K562 (cell line): ENCODE data around the gene CPT1C. TPM values are rescaled to one million over a fixed set of nuclear protein-coding genes. Genes with fewer than 3 reads are reported as not detected.

ENCODE experiments used
- BRF1 ChIP-seq: IDR thresholded peaks from 3 replicates; pipeline ENCODE4 v1.6.1; 2011; ENCODE audit warnings: borderline replicate concordance, mild to moderate bottlenecking; ENCODE audit not compliant: insufficient read length; ENCODE audit errors: extremely low read depth
- KLF13 ChIP-seq: fragments of 450-650 bp; IDR thresholded peaks from 2 replicates; pipeline ENCODE4 v1.6.1; 2016; ENCODE audit warnings: missing genetic modification characterization, low read depth, mild to moderate bottlenecking, missing compliant biosample characterization, moderate library complexity, borderline replicate concordance
- NFATC3 ChIP-seq: fragments of 450-650 bp; IDR thresholded peaks from 2 replicates; pipeline ENCODE4 v1.6.1; 2017; ENCODE audit warnings: mild to moderate bottlenecking
- TAF9B ChIP-seq: fragments of 450-650 bp; IDR thresholded peaks from 2 replicates; pipeline ENCODE4 v1.6.1; 2018; ENCODE audit warnings: mild to moderate bottlenecking; ENCODE audit not compliant: partially characterized antibody
- TRIM24 ChIP-seq, 2 experiments: fragments of 450-650 bp; IDR thresholded peaks; 2 replicates each; pipeline ENCODE4 v1.6.1; 2016
- ZEB2 ChIP-seq: fragments of 450-650 bp; IDR thresholded peaks from 2 replicates; pipeline ENCODE4 v1.6.1; 2016
- ZNF197 ChIP-seq: fragments of 200-800 bp; sonication (Bioruptor generic); IDR thresholded peaks from 2 replicates; pipeline ENCODE4 v1.6.1; 2016; ENCODE audit warnings: low read depth, missing genetic modification characterization, missing compliant biosample characterization
- ZNF707 ChIP-seq: fragments of 250-450 bp; sonication (Bioruptor Pico); conservative IDR thresholded peaks from 2 replicates; pipeline ENCODE4 v1.8.0; 2022; ENCODE audit warnings: inconsistent platforms, mild to moderate bottlenecking, moderate library complexity
- polyA plus RNA-seq, 8 experiments: library from polyadenylated mRNA; depleted of rRNA in 4 of 8; stranded (reverse) in 5 of 8; unstranded in 3 of 8; fragments of >200 nt; fragmentation: Nextera tagmentation in 2 of 8; fragmentation: Illumina TruSeq in 1 of 8; extraction: Ambion mirVana in 2 of 8; extraction: Trizol in 1 of 8; gene quantifications; 2 replicates each; pipeline versions ENCODE4 v1.2.1 to v1.2.3, GENCODE V29; 2011 to 2014; ENCODE audit warnings: inconsistent platforms in 1 of 8, missing spikeins in 1 of 8
- total RNA-seq, 7 experiments: library from RNA; depleted of rRNA in 6 of 7; stranded (reverse); fragments of >200 nt in 6 of 7; fragmentation: Illumina TruSeq in 2 of 7; extraction: Trizol in 2 of 7; gene quantifications; 2 replicates each; pipeline versions ENCODE4 v1.2.1 to v1.2.3, GENCODE V29; 2011 to 2021; ENCODE audit warnings: low replicate concordance in 1 of 7
- TF ChIP-seq, protein P1 (sequence below), 2 experiments: fragments of 450-650 bp in 1 of 2; sonication (generic) in 1 of 2; formaldehyde crosslinking in 1 of 2; IDR thresholded peaks; 2 replicates each; pipeline versions ENCODE4 v1.7.1 to v1.9.0; 2016 to 2022; ENCODE audit warnings: inconsistent platforms in 1 of 2, mild to moderate bottlenecking in 1 of 2, missing genetic modification reagents in 1 of 2
- TF ChIP-seq, protein P2 (sequence below): sonication (generic); formaldehyde crosslinking; IDR thresholded peaks from 2 replicates; pipeline ENCODE4 v1.8.1; 2023; ENCODE audit warnings: mild to moderate bottlenecking, missing genetic modification reagents

The CPT1C gene
- total and polyA plus RNA-seq, 9 of the 15 experiments (the other 6 are each of a cell fraction or from before 2014, with no cell fraction given) = 1.9 to 12.3 (median 3.0) TPM

DNA sequence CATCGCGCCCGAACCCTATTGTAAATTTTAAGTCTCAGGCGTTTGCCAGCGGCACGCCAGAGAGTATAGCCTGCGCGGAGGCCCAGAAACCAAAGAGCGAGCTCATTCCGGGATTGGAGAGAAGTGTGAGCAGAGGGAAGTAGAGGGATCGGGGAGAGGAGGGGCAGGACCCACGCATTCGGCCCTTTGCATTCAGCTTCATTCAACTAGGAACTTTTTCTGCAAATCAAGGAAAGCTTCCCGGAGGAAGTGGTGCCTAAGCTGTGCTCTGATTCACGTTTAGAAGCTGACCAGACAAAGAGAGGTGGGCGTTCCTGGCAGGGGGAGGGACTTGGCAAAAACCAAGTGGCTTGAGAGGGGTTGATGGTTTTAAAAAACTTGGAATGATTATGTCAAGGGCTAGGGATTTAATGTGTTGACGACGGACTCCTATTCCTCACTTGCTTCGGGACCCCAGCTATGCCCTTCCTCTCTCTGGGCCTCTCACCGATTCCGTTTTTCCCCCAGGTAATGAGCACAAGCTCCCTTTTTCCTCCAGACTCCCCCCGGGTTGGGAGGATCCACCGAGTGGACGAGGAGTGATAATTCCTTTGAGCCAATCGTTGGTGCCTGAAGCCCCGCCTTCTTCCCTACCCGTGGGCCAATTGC lies 14.7 kb upstream of the CPT1C start (continued):
- TF ChIP-seq, protein P1, sequence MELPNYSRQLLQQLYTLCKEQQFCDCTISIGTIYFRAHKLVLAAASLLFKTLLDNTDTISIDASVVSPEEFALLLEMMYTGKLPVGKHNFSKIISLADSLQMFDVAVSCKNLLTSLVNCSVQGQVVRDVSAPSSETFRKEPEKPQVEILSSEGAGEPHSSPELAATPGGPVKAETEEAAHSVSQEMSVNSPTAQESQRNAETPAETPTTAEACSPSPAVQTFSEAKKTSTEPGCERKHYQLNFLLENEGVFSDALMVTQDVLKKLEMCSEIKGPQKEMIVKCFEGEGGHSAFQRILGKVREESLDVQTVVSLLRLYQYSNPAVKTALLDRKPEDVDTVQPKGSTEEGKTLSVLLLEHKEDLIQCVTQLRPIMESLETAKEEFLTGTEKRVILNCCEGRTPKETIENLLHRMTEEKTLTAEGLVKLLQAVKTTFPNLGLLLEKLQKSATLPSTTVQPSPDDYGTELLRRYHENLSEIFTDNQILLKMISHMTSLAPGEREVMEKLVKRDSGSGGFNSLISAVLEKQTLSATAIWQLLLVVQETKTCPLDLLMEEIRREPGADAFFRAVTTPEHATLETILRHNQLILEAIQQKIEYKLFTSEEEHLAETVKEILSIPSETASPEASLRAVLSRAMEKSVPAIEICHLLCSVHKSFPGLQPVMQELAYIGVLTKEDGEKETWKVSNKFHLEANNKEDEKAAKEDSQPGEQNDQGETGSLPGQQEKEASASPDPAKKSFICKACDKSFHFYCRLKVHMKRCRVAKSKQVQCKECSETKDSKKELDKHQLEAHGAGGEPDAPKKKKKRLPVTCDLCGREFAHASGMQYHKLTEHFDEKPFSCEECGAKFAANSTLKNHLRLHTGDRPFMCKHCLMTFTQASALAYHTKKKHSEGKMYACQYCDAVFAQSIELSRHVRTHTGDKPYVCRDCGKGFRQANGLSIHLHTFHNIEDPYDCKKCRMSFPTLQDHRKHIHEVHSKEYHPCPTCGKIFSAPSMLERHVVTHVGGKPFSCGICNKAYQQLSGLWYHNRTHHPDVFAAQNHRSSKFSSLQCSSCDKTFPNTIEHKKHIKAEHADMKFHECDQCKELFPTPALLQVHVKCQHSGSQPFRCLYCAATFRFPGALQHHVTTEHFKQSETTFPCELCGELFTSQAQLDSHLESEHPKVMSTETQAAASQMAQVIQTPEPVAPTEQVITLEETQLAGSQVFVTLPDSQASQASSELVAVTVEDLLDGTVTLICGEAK (IDR thresholded peaks at IDR 0.05) = peak; percentile 29; the same call in 1 of the 2 replicates
- TF ChIP-seq, protein P1 (CRISPR knock-in tag; IDR thresholded peaks at IDR 0.05) = no peak
- TF ChIP-seq TAF9B (peak; percentile 90), ZNF197 (CRISPR knock-in tag) (0 out of 2 replicates have a peak, but pooled peaks have one; percentile 18), ZNF707 (no peak), BRF1 (no peak), ZEB2 (no peak), KLF13 (tag) (peak; percentile 89; the same call in 1 of the 2 replicates), NFATC3 (peak; percentile 42; the same call in 1 of the 2 replicates), TRIM24 (IDR thresholded peaks at IDR 0.05) (peak in 1 of 2 experiments; percentile 22; a peak in 1 of 4 replicates)
- TF ChIP-seq, protein P2, sequence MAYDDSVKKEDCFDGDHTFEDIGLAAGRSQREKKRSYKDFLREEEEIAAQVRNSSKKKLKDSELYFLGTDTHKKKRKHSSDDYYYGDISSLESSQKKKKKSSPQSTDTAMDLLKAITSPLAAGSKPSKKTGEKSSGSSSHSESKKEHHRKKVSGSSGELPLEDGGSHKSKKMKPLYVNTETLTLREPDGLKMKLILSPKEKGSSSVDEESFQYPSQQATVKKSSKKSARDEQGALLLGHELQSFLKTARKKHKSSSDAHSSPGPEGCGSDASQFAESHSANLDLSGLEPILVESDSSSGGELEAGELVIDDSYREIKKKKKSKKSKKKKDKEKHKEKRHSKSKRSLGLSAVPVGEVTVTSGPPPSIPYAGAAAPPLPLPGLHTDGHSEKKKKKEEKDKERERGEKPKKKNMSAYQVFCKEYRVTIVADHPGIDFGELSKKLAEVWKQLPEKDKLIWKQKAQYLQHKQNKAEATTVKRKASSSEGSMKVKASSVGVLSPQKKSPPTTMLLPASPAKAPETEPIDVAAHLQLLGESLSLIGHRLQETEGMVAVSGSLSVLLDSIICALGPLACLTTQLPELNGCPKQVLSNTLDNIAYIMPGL (CRISPR knock-in tag) = peak; percentile 75; the same call in 1 of the 2 replicates
